IMR-90 (cell line): ENCODE measurements around the gene GRIN2A. TPM values are rescaled to one million over a fixed set of nuclear protein-coding genes. Genes with fewer than 3 reads are reported as not detected.

Experiments used
- ATAC-seq: fragments of 200-7000 bp; cut with Tn5 transposase; 2 replicates; pipeline ENCODE4 v1.9.1; 2020; ENCODE audit warnings: low read depth, mild to moderate bottlenecking, moderate library complexity
- BruUV-seq: library from RNA; stranded (reverse); fragments of 400-500 nt; replicated peaks from 2 replicates; lab custom pipeline; 2021; lab: Mats Ljungman, UMichigan
- CTCF ChIA-PET: fragments of 300-600 bp; formaldehyde crosslinking; extraction: SDS; loops from one replicate; lab custom pipeline; 2021; ENCODE audit warnings: antibody characterized with exemption; lab: Yijun Ruan, JAX
- POLR2A ChIA-PET: fragments of 300-600 bp; sonication (Branson Sonifier 250); formaldehyde crosslinking; loops from one replicate; lab custom pipeline; 2022; ENCODE audit warnings: antibody characterized with exemption; ENCODE audit not compliant: unreplicated experiment; lab: Charles Lee
- DNase-seq: peaks from one replicate; pipeline ENCODE4 v3.0.0; 2013
- H2AFZ ChIP-seq: replicated peaks from 2 replicates; pipeline ENCODE3; 2013; ENCODE audit warnings: low read length, mild to moderate bottlenecking; ENCODE audit not compliant: poor library complexity
- H2AK5ac ChIP-seq: 2 replicates; pipeline ENCODE4 v1.6.1; 2013; ENCODE audit warnings: low read depth, low read length, inconsistent platforms
- H2AK9ac ChIP-seq: replicated peaks from 2 replicates; pipeline ENCODE3; 2013; ENCODE audit warnings: mild to moderate bottlenecking, low read depth, low read length, moderate library complexity; ENCODE audit not compliant: poor library complexity
- H2BK120ac ChIP-seq: 2 replicates; pipeline ENCODE4 v1.6.1; 2013; ENCODE audit warnings: low read depth, low read length, inconsistent platforms
- H2BK15ac ChIP-seq: 3 replicates; pipeline ENCODE4 v1.6.1; 2013; ENCODE audit warnings: low read depth, low read length, inconsistent platforms
- H2BK20ac ChIP-seq: 2 replicates; pipeline ENCODE4 v1.6.1; 2013; ENCODE audit warnings: low read depth, mild to moderate bottlenecking, inconsistent platforms, low read length, moderate library complexity
- H2BK5ac ChIP-seq: 2 replicates; pipeline ENCODE4 v1.6.1; 2013; ENCODE audit warnings: mild to moderate bottlenecking, low read depth, low read length, inconsistent platforms; ENCODE audit not compliant: poor library complexity, severe bottlenecking
- H3K14ac ChIP-seq: replicated peaks from 2 replicates; pipeline ENCODE4 v1.6.1; 2013; ENCODE audit warnings: low read depth, low read length, inconsistent platforms
- H3K18ac ChIP-seq: 2 replicates; pipeline ENCODE4 v1.6.1; 2013; ENCODE audit warnings: low read depth, low read length, control low read depth
- H3K23ac ChIP-seq: 2 replicates; pipeline ENCODE4 v1.6.1; 2013; ENCODE audit warnings: low read depth, low read length, inconsistent platforms
- H3K27ac ChIP-seq: 2 replicates; pipeline ENCODE4 v1.5.1; 2013; ENCODE audit warnings: mild to moderate bottlenecking, control low read depth, low read length; ENCODE audit not compliant: insufficient read depth
- H3K27me3 ChIP-seq: 2 replicates; pipeline ENCODE4 v1.6.1; 2013; ENCODE audit warnings: low read length; ENCODE audit not compliant: control insufficient read depth, insufficient read depth
- H3K36me3 ChIP-seq: 2 replicates; pipeline ENCODE4 v1.6.1; 2013; ENCODE audit warnings: low read length, mixed read lengths; ENCODE audit not compliant: control insufficient read depth, insufficient read depth
- H3K4ac ChIP-seq: 2 replicates; pipeline ENCODE4 v1.6.1; 2013; ENCODE audit warnings: low read depth, low read length, inconsistent platforms
- H3K4me1 ChIP-seq: 2 replicates; pipeline ENCODE4 v1.6.1; 2013; ENCODE audit warnings: low read length, mixed read lengths; ENCODE audit not compliant: control insufficient read depth, insufficient read depth
- H3K4me2 ChIP-seq: 2 replicates; pipeline ENCODE4 v1.6.1; 2013; ENCODE audit warnings: low read depth, mild to moderate bottlenecking, control low read depth, low read length, moderate library complexity
- H3K4me3 ChIP-seq: 2 replicates; pipeline ENCODE4 v1.5.1; 2013; ENCODE audit warnings: low read depth, mild to moderate bottlenecking, control low read depth, low read length, moderate library complexity; ENCODE audit not compliant: insufficient read depth
- H3K56ac ChIP-seq: 2 replicates; pipeline ENCODE4 v1.6.1; 2013; ENCODE audit warnings: low read length, inconsistent platforms; ENCODE audit not compliant: insufficient read depth; ENCODE audit errors: extremely low read depth
- H3K79me1 ChIP-seq, 2 experiments: 2 replicates each; pipeline ENCODE4 v1.6.1; 2013; ENCODE audit warnings: low read length in 2 of 2, inconsistent platforms in 1 of 2, low read depth in 1 of 2
- H3K9ac ChIP-seq: 2 replicates; pipeline ENCODE4 v1.6.1; 2013; ENCODE audit warnings: low read depth, low read length, control low read depth
- H3K9me1 ChIP-seq: 2 replicates; pipeline ENCODE4 v1.6.1; 2013; ENCODE audit warnings: low read length, inconsistent platforms; ENCODE audit not compliant: insufficient read depth
- H3K9me3 ChIP-seq: 2 replicates; pipeline ENCODE4 v1.6.1; 2013; ENCODE audit warnings: low read length; ENCODE audit not compliant: control insufficient read depth, insufficient read depth
- H4K20me1 ChIP-seq: 2 replicates; pipeline ENCODE4 v1.6.1; 2013; ENCODE audit warnings: low read length, inconsistent platforms; ENCODE audit not compliant: insufficient read depth
- H4K5ac ChIP-seq: 2 replicates; pipeline ENCODE4 v1.6.1; 2013; ENCODE audit warnings: mild to moderate bottlenecking, low read depth, low read length, control low read depth
- H4K8ac ChIP-seq, 2 experiments: 2 replicates each; pipeline ENCODE4 v1.6.1; 2013; ENCODE audit warnings: low read depth in 2 of 2, low read length in 2 of 2, control low read depth in 1 of 2, inconsistent platforms in 1 of 2
- H4K91ac ChIP-seq: 2 replicates; pipeline ENCODE4 v1.6.1; 2013; ENCODE audit warnings: low read depth, low read length, inconsistent platforms; ENCODE audit not compliant: insufficient read depth
- CEBPB ChIP-seq: IDR thresholded peaks from 2 replicates; pipeline ENCODE4 v1.6.1; 2012; ENCODE audit warnings: low read depth, low read length, improper control_type of control experiment
- CHD1 ChIP-seq: IDR thresholded peaks from 2 replicates; pipeline ENCODE4 v1.6.1; 2012; ENCODE audit warnings: low read depth, low read length, improper control_type of control experiment
- CTCF ChIP-seq: conservative IDR thresholded peaks from 2 replicates; pipeline ENCODE4 v1.5.1; 2012; ENCODE audit warnings: mild to moderate bottlenecking, low read depth, low read length, improper control_type of control experiment
- FOS ChIP-seq: fragments of 150-350 bp; IDR thresholded peaks from 2 replicates; pipeline ENCODE4 v1.6.1; 2016; ENCODE audit warnings: low read depth, low read length
- MAFK ChIP-seq: IDR thresholded peaks from 2 replicates; pipeline ENCODE4 v1.6.1; 2012; ENCODE audit warnings: low read depth, low read length, improper control_type of control experiment
- MAZ ChIP-seq: IDR thresholded peaks from 2 replicates; pipeline ENCODE4 v1.6.1; 2012; ENCODE audit warnings: low read depth, mild to moderate bottlenecking, low read length, improper control_type of control experiment, moderate library complexity, borderline replicate concordance
- MXI1 ChIP-seq: IDR thresholded peaks from 2 replicates; pipeline ENCODE4 v1.6.1; 2012; ENCODE audit warnings: low read depth, mild to moderate bottlenecking, low read length, moderate library complexity, borderline replicate concordance
- NFE2L2 ChIP-seq: fragments of 150-350 bp; IDR thresholded peaks from 2 replicates; pipeline ENCODE4 v1.6.1; 2016; ENCODE audit warnings: low read depth, mild to moderate bottlenecking, low read length
- POLR2A ChIP-seq: IDR thresholded peaks from 2 replicates; pipeline ENCODE4 v1.6.1; 2012; ENCODE audit warnings: mild to moderate bottlenecking, low read depth, low read length
- RAD21 ChIP-seq: IDR thresholded peaks from 2 replicates; pipeline ENCODE4 v1.6.1; 2012; ENCODE audit warnings: low read length, improper control_type of control experiment
- RCOR1 ChIP-seq: IDR thresholded peaks from 2 replicates; pipeline ENCODE4 v1.6.1; 2012; ENCODE audit warnings: mild to moderate bottlenecking, low read length, improper control_type of control experiment; ENCODE audit not compliant: insufficient replicate concordance
- SMC3 ChIP-seq: fragments of 150-350 bp; IDR thresholded peaks from 2 replicates; pipeline ENCODE4 v1.6.1; 2016; ENCODE audit warnings: low read depth, mild to moderate bottlenecking, antibody characterized with exemption, low read length, moderate library complexity
- USF2 ChIP-seq: fragments of 150-350 bp; IDR thresholded peaks from 2 replicates; pipeline ENCODE4 v1.6.1; 2017; ENCODE audit warnings: mild to moderate bottlenecking, antibody characterized with exemption, low read length, low read depth
- WGBS, 2 experiments: methylation state at CpG; one replicate each; pipeline versions ENCODE4 v1.1.5 to v1.1.7; 2013; ENCODE audit warnings: missing lambda C conversion rate in 2 of 2; ENCODE audit not compliant: insufficient read length in 1 of 2; ENCODE audit errors: extremely low coverage in 2 of 2; 5-methylcytosine and 5-hydroxymethylcytosine counted together
- dilution Hi-C: fragments of 300-500 bp; cut with HindIII; formaldehyde crosslinking; loops from one replicate; pipeline ENCODE4 v1.14.3; 2018; ENCODE audit warnings: low sequenced_read_pairs; ENCODE audit not compliant: unreplicated experiment
- in situ Hi-C: fragments of 300-500 bp; cut with MboI; formaldehyde crosslinking; loops from 3 replicates; pipeline ENCODE4 v1.14.3; 2019; ENCODE audit warnings: low sequenced_read_pairs, inconsistent platforms, mixed read lengths
- intact Hi-C: fragments of 100-400 bp; cut with micrococcal nuclease; formaldehyde crosslinking; loops from 2 replicates; pipeline ENCODE4 v1.10.0; 2022
- polyA plus RNA-seq, 3 experiments: library from polyadenylated mRNA; depleted of rRNA; stranded (reverse); fragments of >200 nt; gene quantifications; 2 replicates each; pipeline ENCODE4 v1.2.3, GENCODE V29; 2012; ENCODE audit warnings: low replicate concordance in 1 of 3
- total RNA-seq: library from RNA; depleted of rRNA; stranded (reverse); fragments of >200 nt; gene quantifications from 2 replicates; pipeline ENCODE4 v1.2.3, GENCODE V29; 2012
- TF ChIP-seq, protein P1 (sequence below): fragments of 150-350 bp; IDR thresholded peaks from 2 replicates; pipeline ENCODE4 v1.6.1; 2016; ENCODE audit warnings: low read depth, mild to moderate bottlenecking, low read length, moderate library complexity, borderline replicate concordance

The GRIN2A gene
- total and polyA plus RNA-seq, 2 of the 4 experiments (the other 2 are of a cell fraction) = under 0.01 TPM; not detected in 1

GRCh38 chr16:10103700-10104099 is 78.5 kb downstream of the GRIN2A start:
- POLR2A ChIA-PET = no interaction called here
- Histone ChIP-seq H3K23ac (no peak overlapping the region), H4K20me1 (no peaks in the 10 kb centered on the region), H3K79me1 (no peaks in the 10 kb centered on the region), H3K9ac (no peak overlapping the region), H3K18ac (no peak overlapping the region), H3K36me3 (no peaks in the 10 kb centered on the region), H2BK15ac (no peak overlapping the region), H3K56ac (no peak overlapping the region), H4K91ac (no peak overlapping the region), H2BK20ac (no peak overlapping the region), H4K5ac (no peak overlapping the region), H2AK9ac (no peak overlapping the region), H3K4me2 (no peak overlapping the region), H3K4me3 (no peak overlapping the region), H3K27ac (no peak overlapping the region), H2BK5ac (no peak overlapping the region), H2AK5ac (no peak overlapping the region), H3K9me1 (no peaks in the 10 kb centered on the region), H4K8ac (no peak overlapping the region), H3K27me3 (no peaks in the 10 kb centered on the region), H2AFZ (no peak overlapping the region), H3K14ac (no peak overlapping the region), H3K9me3 (peaks cover 10% of the 10 kb centered on the region), H3K4ac (no peak overlapping the region), H3K4me1 (no peaks in the 10 kb centered on the region), H2BK120ac (no peak overlapping the region)
- ATAC-seq (no peak), DNase-seq (no peak)
- CTCF ChIA-PET = no interaction called here
- dilution Hi-C loops (no loop called here), intact Hi-C loops (no loop called here), in situ Hi-C loops (no loop called here)
- no peak for TF ChIP-seq MAZ
- TF ChIP-seq MXI1 = no peak
- no peak for TF ChIP-seq SMC3
- no peak for TF ChIP-seq CHD1
- no peak for TF ChIP-seq RAD21
- TF ChIP-seq FOS = no peak
- TF ChIP-seq NFE2L2 = no peak
- TF ChIP-seq MAFK = no peak
- TF ChIP-seq CTCF = no peak
- TF ChIP-seq POLR2A = no peak
- no peak for TF ChIP-seq CEBPB
- no peak for TF ChIP-seq RCOR1
- TF ChIP-seq, protein P1, sequence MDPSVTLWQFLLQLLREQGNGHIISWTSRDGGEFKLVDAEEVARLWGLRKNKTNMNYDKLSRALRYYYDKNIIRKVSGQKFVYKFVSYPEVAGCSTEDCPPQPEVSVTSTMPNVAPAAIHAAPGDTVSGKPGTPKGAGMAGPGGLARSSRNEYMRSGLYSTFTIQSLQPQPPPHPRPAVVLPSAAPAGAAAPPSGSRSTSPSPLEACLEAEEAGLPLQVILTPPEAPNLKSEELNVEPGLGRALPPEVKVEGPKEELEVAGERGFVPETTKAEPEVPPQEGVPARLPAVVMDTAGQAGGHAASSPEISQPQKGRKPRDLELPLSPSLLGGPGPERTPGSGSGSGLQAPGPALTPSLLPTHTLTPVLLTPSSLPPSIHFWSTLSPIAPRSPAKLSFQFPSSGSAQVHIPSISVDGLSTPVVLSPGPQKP = no peak
- no peak for TF ChIP-seq USF2
- no CpG with 5 or more reads among the region's 1 CpG for WGBS, 2 experiments
- BruUV-seq = no TSS peak
